ENCODE measurements around the gene CIROP. TPM values are rescaled to one million over a fixed set of nuclear protein-coding genes. Genes with fewer than 3 reads are reported as not detected.

Gene CIROP
- total RNA-seq, 1 experiment from 2014 or later = not detected

- Mint-ChIP-seq H3K4me3 (ENCODE audit: unreplicated experiment) (no peak overlapping the region), H3K36me3 (ENCODE audit: insufficient read depth, unreplicated experiment) (peaks cover 57% of the 10 kb centered on the region), H3K9me3 (ENCODE audit: unreplicated experiment) (no peaks in the 10 kb centered on the region), H3K27ac (ENCODE audit: unreplicated experiment) (no peak overlapping the region), H3K27me3 (ENCODE audit: insufficient read depth, unreplicated experiment) (no peaks in the 10 kb centered on the region), H3K4me1 (ENCODE audit: low read depth, unreplicated experiment) (peaks cover 1% of the 10 kb centered on the region)
- intact Hi-C loops (cut with micrococcal nuclease; ENCODE audit: unreplicated experiment) = no loop called here
- no peak overlapping the region for H3K4me3 ChIP-seq (ENCODE audit: low read depth, low read length)
- no peak for DNase-seq
- no TSS peak for BruUV-seq (replicated peaks)
- peaks cover 2% of the 10 kb centered on the region for H3K36me3 ChIP-seq (ENCODE audit: control insufficient read depth, insufficient read depth, low read length)
- ChIA-PET POLR2A (no interaction called here), CTCF (interaction anchor here (1.2 to 1.7 kb wide), 3 partner anchors 11 to 29 kb away, joined by 3 to 5 read pairs (median 3); no protein-coding TSS in a partner anchor)
- H3K27me3 ChIP-seq (replicated peaks; ENCODE audit: control insufficient read depth, insufficient read depth, low read length) = no peaks in the 10 kb centered on the region
- H3K4me1 ChIP-seq = peaks cover 3% of the 10 kb centered on the region; the same call in 1 of the 2 replicates
- no peaks in the 10 kb centered on the region for H3K9me3 ChIP-seq
- no peak for TF ChIP-seq CTCF (IDR thresholded peaks at IDR 0.05; ENCODE audit: insufficient read depth in 1 of 2, low read depth in 1 of 2, low read length in 1 of 2, severe bottlenecking in 1 of 2, unreplicated experiment in 1 of 2)
These were observed 13.2 kb downstream of the CIROP start for GRCh38 chr14:23091294-23092225.

GRCh38 chr14:23090254-23090636 is 14.5 kb downstream of the CIROP start:
- DNase-seq = no peak
- intact Hi-C loops (cut with micrococcal nuclease; ENCODE audit: unreplicated experiment) = no loop called here

More at GRCh38 chr14:23090254-23090636, 14.5 kb downstream of the CIROP start:
- peaks cover 6% of the 10 kb centered on the region for H3K4me1 Mint-ChIP-seq (ENCODE audit: low read depth, unreplicated experiment)
- Histone ChIP-seq H3K4me1 (peaks cover 3% of the 10 kb centered on the region; the same call in 1 of the 2 replicates), H3K9me3 (no peaks in the 10 kb centered on the region), H3K4me3 (ENCODE audit: low read depth, low read length) (no peak overlapping the region), H3K27me3 (replicated peaks; ENCODE audit: control insufficient read depth, insufficient read depth, low read length) (no peaks in the 10 kb centered on the region), H3K36me3 (ENCODE audit: control insufficient read depth, insufficient read depth, low read length) (peaks cover 2% of the 10 kb centered on the region)
- H3K27me3 Mint-ChIP-seq (ENCODE audit: insufficient read depth, unreplicated experiment) = no peaks in the 10 kb centered on the region
- no peaks in the 10 kb centered on the region for H3K9me3 Mint-ChIP-seq (ENCODE audit: unreplicated experiment)
- POLR2A ChIA-PET = no interaction called here
- peaks cover 68% of the 10 kb centered on the region for H3K36me3 Mint-ChIP-seq (ENCODE audit: insufficient read depth, unreplicated experiment)
- H3K27ac Mint-ChIP-seq (ENCODE audit: unreplicated experiment) = no peak overlapping the region
- no TSS peak for BruUV-seq (replicated peaks)
- CTCF ChIA-PET = interaction anchor here (1.2 kb wide), 1 partner anchor 21 kb away, joined by 4 read pairs; no protein-coding TSS in a partner anchor
- no peak for TF ChIP-seq CTCF (IDR thresholded peaks at IDR 0.05; ENCODE audit: insufficient read depth in 1 of 2, low read depth in 1 of 2, low read length in 1 of 2, severe bottlenecking in 1 of 2, unreplicated experiment in 1 of 2)
- no peak overlapping the region for H3K4me3 Mint-ChIP-seq (ENCODE audit: unreplicated experiment)
